MG63 (cell line): ENCODE data around the gene KCNJ6. TPM values are rescaled to one million over a fixed set of nuclear protein-coding genes. Genes with fewer than 3 reads are reported as not detected.
"Not testable (repeated sequence)": the region's sequence is repeated elsewhere in the genome, so short reads cannot be mapped to it uniquely, and the experiment has no call there.

Experiments
- DNase-seq: peaks from one replicate; pipeline ENCODE4 v3.0.0-alpha.2; 2020
- H3K27me3 ChIP-seq: fragments of 250-450 bp; sonication (Bioruptor Pico); 2 replicates; pipeline ENCODE4 v1.5.1; 2020; ENCODE audit warnings: mild to moderate bottlenecking, moderate library complexity
- H3K36me3 ChIP-seq: fragments of 250-450 bp; sonication (Bioruptor Pico); 2 replicates; pipeline ENCODE4 v1.5.1; 2020; ENCODE audit warnings: mild to moderate bottlenecking, moderate library complexity
- H3K4me3 ChIP-seq: fragments of 250-450 bp; sonication (Bioruptor Pico); 2 replicates; pipeline ENCODE4 v1.5.1; 2020; ENCODE audit warnings: mild to moderate bottlenecking, moderate library complexity
- H3K9me3 ChIP-seq: fragments of 250-450 bp; sonication (Bioruptor Pico); 2 replicates; pipeline ENCODE4 v1.5.1; 2020; ENCODE audit warnings: mild to moderate bottlenecking, moderate library complexity
- total RNA-seq: library from RNA; depleted of rRNA; stranded (reverse); fragments of >200 nt; shearing (Covaris generic); gene quantifications from 2 replicates; pipeline ENCODE4 v1.2.3, GENCODE V29; 2014; ENCODE audit warnings: low replicate concordance

Gene KCNJ6
- total RNA-seq, 1 experiment from 2014 or later = not detected

DNA sequence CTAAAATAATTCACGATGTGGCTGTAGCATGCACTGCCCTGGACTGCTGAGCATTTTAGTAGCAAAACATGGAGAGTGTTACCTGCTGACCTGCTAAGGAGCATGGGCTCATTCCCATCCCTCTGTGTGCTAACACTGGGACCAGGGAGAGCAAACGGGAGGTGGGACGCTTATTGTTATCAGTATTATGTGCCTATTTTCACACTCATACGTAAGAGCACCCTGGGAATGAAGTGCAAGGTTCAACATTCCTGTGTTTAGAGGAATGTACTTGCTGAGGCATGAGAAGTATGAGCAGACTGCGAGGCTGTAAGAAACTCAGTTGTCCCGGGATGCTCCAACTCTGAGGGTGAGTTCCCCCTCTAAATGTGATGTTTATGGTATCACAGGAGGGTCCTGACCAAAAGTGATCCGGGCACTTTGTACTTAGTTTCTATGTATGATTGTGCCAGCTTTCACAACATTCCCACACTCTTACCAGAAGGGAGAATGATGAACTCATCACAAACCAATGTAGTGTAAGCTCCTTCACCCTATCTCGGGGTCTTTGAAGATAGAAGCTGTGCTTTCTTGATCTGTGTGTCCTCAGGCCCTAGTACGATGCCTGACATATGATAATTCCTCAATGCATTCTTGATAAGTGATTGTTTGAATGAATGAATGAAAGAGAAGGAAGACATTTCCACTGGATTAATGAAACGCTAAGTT lies 164.8 kb downstream of the KCNJ6 start:
- Histone ChIP-seq H3K9me3 (no peaks in the 10 kb centered on the region), H3K4me3 (no peak overlapping the region), H3K27me3 (no peaks in the 10 kb centered on the region; the same call in 1 of the 2 replicates), H3K36me3 (no peaks in the 10 kb centered on the region)
- DNase-seq = no peak

DNA sequence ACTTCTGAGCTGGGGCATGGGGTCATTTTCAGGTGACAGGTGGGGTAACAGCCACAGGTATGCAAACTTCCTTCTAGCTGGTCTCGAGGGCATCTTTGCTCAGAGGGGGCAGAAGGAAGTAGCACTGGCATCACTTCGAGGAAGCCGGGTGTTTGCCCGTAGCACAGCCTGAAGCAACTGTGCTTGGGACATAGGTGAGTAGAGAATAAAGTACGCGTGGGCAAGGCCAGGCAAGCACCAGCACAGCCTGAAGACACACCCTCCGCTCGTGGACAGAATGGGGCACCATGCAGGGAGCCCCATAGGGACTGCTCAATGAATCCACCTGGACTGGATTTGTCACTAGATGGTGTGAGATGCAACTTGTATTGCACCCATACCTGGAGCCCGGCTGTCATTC lies 167.1 kb downstream of the KCNJ6 start:
- H3K9me3 ChIP-seq = no peaks in the 10 kb centered on the region
- H3K27me3 ChIP-seq = no peaks in the 10 kb centered on the region; the same call in 1 of the 2 replicates
- H3K36me3 ChIP-seq = no peaks in the 10 kb centered on the region
- DNase-seq = no peak
- no peak overlapping the region for H3K4me3 ChIP-seq

DNA sequence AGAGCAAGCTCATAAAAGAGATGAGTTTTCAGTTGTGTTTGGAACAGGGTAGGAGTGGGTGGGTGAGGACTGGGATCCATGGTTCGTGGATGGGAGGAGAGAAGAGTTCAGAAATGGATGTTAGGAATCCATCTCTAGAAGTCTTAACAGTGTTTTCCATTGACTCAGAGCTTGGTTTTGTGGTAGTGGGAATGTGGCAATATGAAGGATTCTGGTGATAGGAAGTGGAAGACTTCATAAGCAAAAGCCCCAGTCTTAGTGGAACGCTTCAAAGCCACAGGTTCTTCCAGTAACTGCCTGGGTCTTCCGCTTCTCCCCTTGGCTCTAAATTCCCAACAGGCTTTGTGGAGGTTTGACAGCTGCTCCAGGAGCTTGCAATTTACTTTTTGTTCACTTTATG lies 167.9 kb downstream of the KCNJ6 start:
- H3K4me3 ChIP-seq = no peak overlapping the region
- no peaks in the 10 kb centered on the region for H3K36me3 ChIP-seq
- DNase-seq = no peak
- H3K9me3 ChIP-seq = no peaks in the 10 kb centered on the region
- no peaks in the 10 kb centered on the region; the same call in 1 of the 2 replicates for H3K27me3 ChIP-seq

DNA sequence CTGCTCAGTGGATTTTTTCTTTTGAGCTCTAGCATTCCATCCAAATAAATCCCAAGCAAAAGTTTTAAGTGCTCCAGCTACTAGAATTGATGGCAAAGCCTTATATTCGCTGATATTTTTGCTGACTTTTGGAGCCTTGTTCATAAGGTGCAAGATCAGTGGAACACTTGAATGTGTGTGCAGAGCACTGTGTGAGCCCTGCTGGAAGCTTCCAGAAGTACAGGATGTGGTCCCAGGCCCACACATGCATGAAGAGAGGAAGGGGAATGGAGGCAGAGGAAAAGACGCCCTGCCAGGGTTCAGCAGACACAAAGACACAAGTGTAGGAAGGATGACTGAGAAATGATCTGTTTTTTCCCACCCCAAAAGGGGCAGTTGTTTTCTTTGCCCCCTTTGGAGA lies 169.4 kb downstream of the KCNJ6 start:
- Histone ChIP-seq H3K4me3 (no peak overlapping the region), H3K27me3 (no peaks in the 10 kb centered on the region; the same call in 1 of the 2 replicates)

DNA sequence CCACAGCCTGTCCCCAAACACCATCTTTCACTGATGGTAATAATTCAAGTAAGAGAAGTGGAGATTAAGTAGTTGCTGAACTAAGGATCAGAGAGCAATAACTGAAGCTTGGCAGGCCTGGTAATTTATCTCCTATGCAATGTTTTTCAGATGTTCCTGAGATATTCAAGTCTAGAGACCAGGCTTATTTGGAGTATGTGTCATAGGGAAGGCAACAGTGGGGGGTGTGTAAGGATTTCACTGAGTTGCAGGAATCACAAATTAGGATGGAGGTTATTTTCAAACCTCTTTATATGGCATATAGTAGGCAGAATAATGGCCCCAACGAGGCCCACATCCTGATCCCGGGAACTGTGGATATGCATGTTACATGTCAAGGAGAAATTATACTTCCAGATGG lies 171.7 kb downstream of the KCNJ6 start:
- no peak for DNase-seq
- Histone ChIP-seq H3K9me3 (no peaks in the 10 kb centered on the region), H3K27me3 (no peaks in the 10 kb centered on the region; the same call in 1 of the 2 replicates), H3K4me3 (no peak overlapping the region), H3K36me3 (no peaks in the 10 kb centered on the region)

More for the DNA sequence above, 169.4 kb downstream of the KCNJ6 start:
- no peak for DNase-seq
- Histone ChIP-seq H3K36me3 (no peaks in the 10 kb centered on the region), H3K9me3 (no peaks in the 10 kb centered on the region)

DNA sequence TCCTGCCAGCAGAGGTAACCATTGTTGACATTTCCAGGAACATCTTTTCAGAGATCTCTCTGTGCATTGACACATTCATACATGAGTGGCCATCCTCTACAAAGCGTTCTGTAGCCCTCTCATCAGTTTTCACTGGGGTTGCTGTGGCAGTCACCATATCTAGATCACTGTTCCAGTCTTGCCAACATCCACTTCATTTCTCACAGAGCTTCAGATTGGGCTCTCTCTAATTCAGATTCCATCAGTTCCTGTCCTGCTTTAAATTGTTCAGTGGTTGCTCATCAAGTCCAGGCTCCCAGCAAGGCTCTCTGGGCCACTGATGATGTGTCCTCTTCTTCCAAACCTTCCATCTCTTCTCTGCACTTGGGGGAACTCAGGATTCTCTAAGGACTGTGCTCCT lies 173.7 kb downstream of the KCNJ6 start:
- no peak for DNase-seq
- Histone ChIP-seq H3K27me3 (no peaks in the 10 kb centered on the region), H3K4me3 (no peak overlapping the region), H3K9me3 (no peaks in the 10 kb centered on the region), H3K36me3 (no peaks in the 10 kb centered on the region)

DNA sequence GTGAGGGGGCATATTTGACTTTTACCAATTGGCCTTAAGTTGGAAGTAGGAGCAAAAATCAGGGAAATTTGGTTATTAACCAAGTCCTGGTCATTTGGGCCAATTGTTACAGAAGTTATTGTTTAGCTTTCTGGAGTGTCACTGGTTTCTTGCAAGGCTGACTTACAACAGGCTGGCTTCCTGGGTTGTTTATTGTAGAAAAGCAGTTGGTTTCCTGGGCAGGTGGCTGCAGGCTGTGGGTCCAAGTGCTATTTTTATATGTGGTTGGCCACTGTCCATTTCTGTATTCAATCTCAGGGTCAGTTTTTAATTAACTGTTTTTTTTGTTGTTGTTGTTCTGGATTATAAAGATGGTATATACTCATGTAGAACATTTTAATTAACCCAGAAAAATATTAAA lies 174.1 kb downstream of the KCNJ6 start:
- no peak for DNase-seq
- Histone ChIP-seq H3K4me3 (no peak overlapping the region), H3K36me3 (no peaks in the 10 kb centered on the region), H3K9me3 (no peaks in the 10 kb centered on the region), H3K27me3 (no peaks in the 10 kb centered on the region)

DNA sequence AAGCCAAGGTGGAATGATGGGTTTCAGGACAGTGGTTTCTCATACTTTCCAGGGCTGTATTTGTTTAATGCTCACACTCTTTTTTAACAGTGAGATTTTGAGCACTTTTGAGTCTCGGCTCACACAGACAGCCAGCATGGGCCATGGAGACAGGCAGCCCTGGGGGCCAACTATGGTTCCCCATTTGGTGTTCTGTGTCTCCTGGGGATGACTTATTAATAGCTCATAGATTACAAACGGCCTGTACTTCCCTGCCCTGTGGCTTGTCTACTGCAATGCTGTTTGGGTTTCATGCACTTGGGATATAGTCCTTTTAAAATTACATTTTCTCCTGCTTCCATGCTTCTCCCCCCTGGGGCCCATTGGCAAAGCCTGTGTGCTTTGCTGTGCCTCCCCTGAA lies 178.3 kb downstream of the KCNJ6 start:
- Histone ChIP-seq H3K36me3 (no peaks in the 10 kb centered on the region), H3K27me3 (peaks cover 3% of the 10 kb centered on the region; the same call in 1 of the 2 replicates)
- no peak for DNase-seq

DNA sequence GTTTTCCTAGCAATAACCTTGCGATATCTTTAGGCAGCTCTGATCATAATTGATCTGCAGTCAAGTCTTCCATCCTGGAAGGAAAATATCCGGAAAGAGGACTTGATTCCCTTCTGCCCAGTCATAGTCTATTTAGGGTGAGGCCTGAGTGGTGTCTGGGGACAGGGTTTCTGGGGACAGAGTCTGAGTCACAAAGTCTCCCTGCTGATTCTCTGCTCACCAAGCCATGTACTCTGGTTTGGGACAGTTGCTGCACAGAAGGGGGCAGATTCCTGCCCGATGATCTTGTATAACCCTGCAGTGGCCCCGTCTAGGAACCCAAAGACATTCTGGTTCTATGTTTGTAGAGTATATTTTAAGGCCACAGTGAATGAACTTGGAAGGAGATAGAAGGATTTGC lies 178.8 kb downstream of the KCNJ6 start:
- H3K27me3 ChIP-seq = peaks cover 3% of the 10 kb centered on the region; the same call in 1 of the 2 replicates
- no peak overlapping the region for H3K4me3 ChIP-seq
- H3K36me3 ChIP-seq = no peaks in the 10 kb centered on the region
- no peaks in the 10 kb centered on the region for H3K9me3 ChIP-seq
- DNase-seq = no peak

More for the DNA sequence above, 178.3 kb downstream of the KCNJ6 start:
- H3K4me3 ChIP-seq = no peak overlapping the region
- no peaks in the 10 kb centered on the region for H3K9me3 ChIP-seq

DNA sequence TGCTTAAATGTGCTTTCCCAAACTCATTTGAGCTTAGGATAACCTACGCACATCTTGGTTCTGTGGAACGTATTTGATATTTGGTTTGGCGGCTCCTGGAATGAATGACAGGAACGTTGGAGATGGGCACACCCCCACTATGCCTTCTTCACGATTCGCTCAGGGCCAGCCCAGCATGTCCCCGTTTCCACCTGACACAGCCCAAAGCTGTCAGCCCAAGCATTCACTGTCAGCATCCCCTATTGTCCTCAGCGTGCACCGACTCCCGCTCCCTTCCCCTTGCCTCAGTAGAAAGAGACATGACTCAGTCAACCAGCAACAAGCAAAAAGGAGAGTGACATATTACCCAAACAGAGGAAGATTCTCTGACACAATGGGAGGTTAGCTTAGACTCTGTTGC lies 181.4 kb downstream of the KCNJ6 start:
- H3K27me3 ChIP-seq = peaks cover 3% of the 10 kb centered on the region; the same call in 1 of the 2 replicates
- H3K9me3 ChIP-seq = no peaks in the 10 kb centered on the region
- DNase-seq = no peak
- H3K36me3 ChIP-seq = no peaks in the 10 kb centered on the region
- H3K4me3 ChIP-seq = no peak overlapping the region

DNA sequence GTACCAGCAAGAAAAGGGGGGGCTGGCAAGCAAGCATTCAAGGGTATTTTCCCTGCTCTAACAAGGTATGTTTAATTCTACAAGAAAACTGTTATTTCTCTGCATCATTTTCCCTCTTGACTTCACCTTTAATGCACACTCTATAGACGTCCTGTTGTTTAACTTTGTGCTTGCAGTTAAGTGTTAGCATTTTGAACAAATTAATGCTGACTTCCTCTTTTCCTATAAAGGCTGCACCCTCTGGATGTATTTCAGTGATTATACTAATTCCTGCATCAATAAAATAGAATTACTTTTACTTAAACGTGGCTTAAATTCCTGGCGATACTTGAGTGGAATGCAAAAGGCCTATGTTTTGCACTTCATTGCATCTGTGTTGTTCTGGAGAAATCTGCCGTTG lies 183.3 kb downstream of the KCNJ6 start:
- no peaks in the 10 kb centered on the region for H3K9me3 ChIP-seq
- H3K27me3 ChIP-seq = peaks cover 4% of the 10 kb centered on the region; the same call in 1 of the 2 replicates
- no peaks in the 10 kb centered on the region for H3K36me3 ChIP-seq
- no peak overlapping the region for H3K4me3 ChIP-seq
- no peak for DNase-seq

DNA sequence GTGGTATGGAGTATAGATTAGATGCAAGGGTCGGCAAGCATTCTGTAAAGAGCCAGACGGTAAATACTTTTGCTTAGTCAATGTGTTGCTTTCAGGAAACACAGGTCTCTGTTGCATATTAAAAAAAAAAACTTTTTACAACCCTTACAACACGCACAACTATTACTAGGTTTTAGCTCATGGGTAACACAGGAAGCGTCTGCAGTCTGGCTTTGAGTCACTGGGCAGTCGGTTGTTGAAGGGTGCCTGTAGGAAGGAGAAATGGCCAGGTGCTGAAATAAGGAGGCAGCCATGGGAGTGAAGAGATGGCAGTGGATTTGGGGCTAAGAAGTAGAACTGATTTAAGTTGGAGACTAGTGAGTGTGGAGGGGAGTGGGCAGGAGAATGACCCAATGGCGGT lies 192.1 kb downstream of the KCNJ6 start:
- H3K9me3 ChIP-seq = no peaks in the 10 kb centered on the region
- no peak for DNase-seq
- no peaks in the 10 kb centered on the region for H3K36me3 ChIP-seq
- no peak overlapping the region for H3K4me3 ChIP-seq
- peaks cover 3% of the 10 kb centered on the region; the same call in 1 of the 2 replicates for H3K27me3 ChIP-seq

DNA sequence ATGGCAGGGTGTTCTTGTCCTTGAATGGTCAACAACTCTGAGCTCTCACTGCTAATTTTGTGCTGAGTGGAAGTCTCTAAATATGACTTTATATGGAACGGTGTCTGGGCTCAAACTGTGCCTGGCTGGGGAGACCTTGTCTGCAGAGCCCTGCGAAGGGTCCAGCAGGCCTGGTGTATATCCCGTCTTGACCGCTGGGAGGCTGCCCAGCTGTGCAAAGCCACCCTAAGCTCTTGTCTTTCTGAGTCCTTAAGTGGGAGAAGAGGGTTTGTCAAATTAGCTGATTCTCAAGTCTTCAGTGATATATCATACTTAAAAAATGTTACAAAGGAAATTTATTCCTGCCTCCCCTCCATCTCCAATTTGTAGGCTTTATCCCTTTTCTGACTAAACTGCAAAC lies 198.7 kb downstream of the KCNJ6 start:
- no peak overlapping the region for H3K4me3 ChIP-seq

DNA sequence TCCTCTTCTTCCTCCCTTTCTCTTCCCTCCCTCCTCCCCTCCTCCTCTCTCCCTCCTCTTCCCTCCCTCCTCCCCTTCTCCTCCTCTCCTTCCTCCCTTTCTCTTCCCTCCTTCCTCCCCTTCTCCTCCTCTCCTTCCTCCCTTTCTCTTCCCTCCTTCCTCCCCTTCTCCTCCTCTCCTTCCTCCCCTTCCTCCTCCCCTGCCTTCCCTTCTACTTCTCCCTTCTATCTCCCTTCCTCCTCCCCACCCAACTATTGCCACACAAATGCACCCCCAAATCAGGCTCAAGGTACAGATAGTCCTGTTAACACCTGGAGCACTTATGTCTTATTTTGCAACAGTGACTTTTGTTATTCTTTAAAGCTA lies 203.7 kb downstream of the KCNJ6 start:
- not testable (repeated sequence) for DNase-seq

More for the DNA sequence above, 198.7 kb downstream of the KCNJ6 start:
- no peak for DNase-seq
- no peaks in the 10 kb centered on the region for H3K27me3 ChIP-seq
- no peaks in the 10 kb centered on the region for H3K9me3 ChIP-seq
- H3K36me3 ChIP-seq = no peaks in the 10 kb centered on the region

DNA sequence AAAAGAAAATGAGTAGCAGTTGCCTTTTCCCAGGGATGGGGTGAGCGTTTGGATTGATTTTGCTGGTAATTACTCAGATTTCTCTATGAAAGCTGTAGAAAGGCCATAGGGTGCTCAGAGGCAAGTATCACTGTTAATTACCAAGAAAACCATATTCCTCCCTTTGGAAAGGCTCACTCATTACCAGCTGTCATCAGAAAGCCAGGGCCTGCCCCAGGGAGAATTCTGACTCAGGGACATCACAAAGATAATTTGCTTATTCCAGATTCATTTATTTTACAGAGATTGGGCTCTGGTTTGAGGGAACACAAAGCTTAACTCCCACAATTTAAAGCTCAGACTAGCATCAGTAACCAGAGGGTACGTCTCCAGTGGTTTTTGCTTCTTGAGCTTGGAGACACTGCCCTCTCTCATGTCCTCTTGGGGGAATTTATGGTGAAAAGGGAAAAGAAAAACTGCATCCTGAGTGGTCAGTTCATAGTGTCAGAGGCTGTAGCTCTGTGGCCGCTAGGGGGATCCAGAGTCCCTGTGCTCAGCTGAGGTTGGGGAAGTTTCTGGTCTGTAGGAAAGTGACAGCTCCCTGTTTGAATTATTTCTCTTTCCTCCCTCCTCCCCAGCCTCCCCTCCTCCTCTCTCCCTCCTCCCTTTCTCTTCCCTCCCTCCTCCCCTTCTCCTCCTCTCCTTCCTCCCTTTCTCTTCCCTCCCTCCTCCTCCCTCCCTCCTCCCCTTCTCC lies 204.3 kb downstream of the KCNJ6 start:
- Histone ChIP-seq H3K27me3 (no peaks in the 10 kb centered on the region), H3K36me3 (no peaks in the 10 kb centered on the region), H3K9me3 (no peaks in the 10 kb centered on the region), H3K4me3 (no peak overlapping the region)
- peak; percentile 53 for DNase-seq

More for the DNA sequence above, 203.7 kb downstream of the KCNJ6 start:
- H3K36me3 ChIP-seq, H3K4me3 ChIP-seq, H3K27me3 ChIP-seq, H3K9me3 ChIP-seq: not testable (repeated sequence)

DNA sequence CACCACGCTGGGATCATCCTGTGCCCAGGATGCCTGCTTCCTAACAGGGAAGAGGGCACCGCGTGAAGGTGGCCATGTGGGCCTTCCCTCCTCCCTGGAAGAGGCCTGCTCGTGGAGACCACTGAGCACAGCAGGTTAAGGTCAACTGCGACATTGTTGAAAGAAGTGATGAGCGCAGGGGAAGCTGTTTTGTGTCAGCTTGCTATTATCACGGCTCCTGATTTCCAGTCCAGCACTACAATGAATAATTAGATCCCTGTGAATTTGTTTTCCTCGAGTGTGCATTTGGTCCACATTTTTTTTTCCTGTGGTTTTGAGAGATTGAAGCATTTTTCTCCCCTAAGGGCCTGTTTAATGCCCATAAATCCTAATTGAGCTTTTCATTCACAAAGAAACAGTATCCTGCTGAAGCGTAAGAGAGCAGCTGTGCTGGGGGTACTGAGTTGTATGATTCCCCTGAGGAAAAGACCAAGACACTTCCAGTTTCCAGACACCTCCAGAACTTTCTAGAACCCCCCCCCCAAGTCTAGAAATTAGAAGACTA lies 204.9 kb downstream of the KCNJ6 start:
- H3K36me3 ChIP-seq = no peaks in the 10 kb centered on the region
- no peak for DNase-seq
- no peaks in the 10 kb centered on the region for H3K27me3 ChIP-seq
- H3K4me3 ChIP-seq = no peak overlapping the region
- H3K9me3 ChIP-seq = no peaks in the 10 kb centered on the region

DNA sequence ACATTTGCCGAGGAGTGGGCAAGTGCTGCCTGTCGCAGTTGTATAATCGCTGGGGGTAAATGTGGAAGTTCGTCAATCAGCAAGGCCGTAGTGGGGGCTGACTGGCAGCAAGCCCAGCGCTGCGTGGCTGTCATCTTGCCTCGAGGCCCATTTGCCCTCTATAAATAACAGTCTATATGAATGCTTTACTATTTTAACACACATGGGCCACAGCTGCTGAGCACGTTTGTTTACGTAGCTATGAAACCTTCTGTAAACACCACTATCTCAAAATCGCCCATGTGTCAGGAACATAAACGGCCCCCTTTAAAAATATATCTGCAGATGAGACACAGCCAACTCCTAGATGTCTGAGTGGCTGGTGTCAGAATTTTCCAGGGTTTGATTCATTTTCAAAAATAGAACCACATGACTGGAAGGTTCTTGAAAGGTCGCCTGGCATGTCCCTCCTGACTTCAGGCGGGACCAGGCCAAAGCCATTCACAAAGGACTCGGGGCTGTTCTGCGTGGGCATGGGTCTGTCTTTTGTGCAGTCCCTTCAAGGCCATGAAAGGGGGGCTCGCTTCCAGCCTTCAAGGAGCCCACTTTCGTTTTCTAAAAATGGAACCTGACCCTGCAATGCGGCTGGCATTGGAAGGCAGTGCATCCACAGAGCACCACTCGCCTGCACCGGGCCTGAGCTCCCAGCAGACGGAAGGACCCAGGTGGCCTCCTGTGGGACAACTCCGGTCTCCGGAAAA lies 205.5 kb downstream of the KCNJ6 start:
- no peaks in the 10 kb centered on the region for H3K27me3 ChIP-seq
- no peak overlapping the region for H3K4me3 ChIP-seq
- DNase-seq = no peak
- H3K9me3 ChIP-seq = no peaks in the 10 kb centered on the region
- no peaks in the 10 kb centered on the region for H3K36me3 ChIP-seq
